Endothelial cell of umbilical vein (primary cell): ENCODE data around the gene ZNRF1.

Experiments
- EZH2 ChIP-seq: IDR thresholded peaks from 2 replicates; pipeline ENCODE4 v1.6.1; 2012; ENCODE audit warnings: borderline replicate concordance, low read depth, mild to moderate bottlenecking, moderate library complexity, low read length, inconsistent platforms; ENCODE audit not compliant: severe bottlenecking
- GATA2 ChIP-seq: IDR thresholded peaks from 2 replicates; pipeline ENCODE4 v1.7.0; 2011; ENCODE audit warnings: low read depth, mild to moderate bottlenecking, moderate library complexity, mixed read lengths, low read length; ENCODE audit not compliant: insufficient read length, insufficient read depth
- JUN ChIP-seq: IDR thresholded peaks from 2 replicates; pipeline ENCODE4 v1.6.1; 2011; ENCODE audit warnings: borderline replicate concordance, low read depth; ENCODE audit not compliant: insufficient read length, insufficient read depth
- MAX ChIP-seq: IDR thresholded peaks from 2 replicates; pipeline ENCODE4 v1.6.1; 2011; ENCODE audit not compliant: insufficient read depth, insufficient read length
- POLR2A ChIP-seq: IDR thresholded peaks from 2 replicates; pipeline ENCODE4 v1.6.1; 2012; ENCODE audit warnings: low read depth, mild to moderate bottlenecking, control low read depth, low read length
- TF ChIP-seq, protein P1 (sequence below), 2 donors: IDR thresholded peaks; 1 replicate in 1 of 2; 2 replicates in 1 of 2; pipeline ENCODE4 v1.5.1; 2011; ENCODE audit warnings: low read length in 2 of 2, mild to moderate bottlenecking in 2 of 2, moderate library complexity in 2 of 2, control low read depth in 1 of 2, inconsistent platforms in 1 of 2, low read depth in 1 of 2; ENCODE audit not compliant: insufficient read depth in 1 of 2; ENCODE audit errors: extremely low read depth in 1 of 2

DNA sequence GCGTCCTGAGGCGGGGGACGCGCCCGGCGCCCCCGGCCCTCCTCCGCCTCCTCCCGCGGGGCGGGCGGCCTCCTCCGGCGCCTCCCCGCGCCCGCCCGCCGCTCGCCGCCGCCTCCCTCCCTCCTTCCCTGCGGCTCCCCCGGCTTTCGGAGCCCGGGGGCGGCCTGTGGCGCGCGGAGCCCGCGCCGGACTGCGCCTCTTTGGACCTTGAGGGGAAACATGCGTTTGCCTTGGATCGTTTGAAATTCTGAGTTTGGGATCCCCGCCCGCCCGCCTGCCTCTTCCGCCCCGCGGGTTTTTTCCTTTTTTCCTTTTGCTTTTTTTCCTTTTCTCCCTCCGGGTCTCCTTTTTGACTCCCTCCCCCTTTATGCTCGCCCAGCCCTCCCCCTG, 390 bp downstream of the ZNRF1 start:
- TF ChIP-seq, protein P1, sequence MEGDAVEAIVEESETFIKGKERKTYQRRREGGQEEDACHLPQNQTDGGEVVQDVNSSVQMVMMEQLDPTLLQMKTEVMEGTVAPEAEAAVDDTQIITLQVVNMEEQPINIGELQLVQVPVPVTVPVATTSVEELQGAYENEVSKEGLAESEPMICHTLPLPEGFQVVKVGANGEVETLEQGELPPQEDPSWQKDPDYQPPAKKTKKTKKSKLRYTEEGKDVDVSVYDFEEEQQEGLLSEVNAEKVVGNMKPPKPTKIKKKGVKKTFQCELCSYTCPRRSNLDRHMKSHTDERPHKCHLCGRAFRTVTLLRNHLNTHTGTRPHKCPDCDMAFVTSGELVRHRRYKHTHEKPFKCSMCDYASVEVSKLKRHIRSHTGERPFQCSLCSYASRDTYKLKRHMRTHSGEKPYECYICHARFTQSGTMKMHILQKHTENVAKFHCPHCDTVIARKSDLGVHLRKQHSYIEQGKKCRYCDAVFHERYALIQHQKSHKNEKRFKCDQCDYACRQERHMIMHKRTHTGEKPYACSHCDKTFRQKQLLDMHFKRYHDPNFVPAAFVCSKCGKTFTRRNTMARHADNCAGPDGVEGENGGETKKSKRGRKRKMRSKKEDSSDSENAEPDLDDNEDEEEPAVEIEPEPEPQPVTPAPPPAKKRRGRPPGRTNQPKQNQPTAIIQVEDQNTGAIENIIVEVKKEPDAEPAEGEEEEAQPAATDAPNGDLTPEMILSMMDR (IDR thresholded peaks at IDR 0.05; ENCODE audit: extremely low read depth in 1 of 2, insufficient read depth in 1 of 2, low read depth in 1 of 2, low read length in 2 of 2): no peak
- TF ChIP-seq POLR2A (peak; percentile 21), GATA2 (no peak), MAX (no peak), EZH2 (no peak), JUN (no peak)
